GM13977 (cell line): ENCODE results near the gene DAAM1.

ENCODE experiments used
- DNase-seq: peaks from one replicate; pipeline ENCODE4 v3.0.0; 2012; ENCODE audit warnings: low spot score
- in situ Hi-C: fragments of 300-500 bp; cut with MboI; formaldehyde crosslinking; loops from one replicate; pipeline ENCODE4 v1.12.0; 2022; ENCODE audit warnings: low sequenced_read_pairs, low pct_unique_long_range_greater_than_20kb, mixed read lengths, inconsistent platforms; ENCODE audit not compliant: unreplicated experiment
- TF ChIP-seq, protein P1 (sequence below): IDR thresholded peaks from 2 replicates; pipeline ENCODE4 v1.5.1; 2012; ENCODE audit warnings: mild to moderate bottlenecking, control low read depth; ENCODE audit not compliant: insufficient read depth; ENCODE audit errors: extremely low read depth, missing control alignments

DAAM1 gene

DNA sequence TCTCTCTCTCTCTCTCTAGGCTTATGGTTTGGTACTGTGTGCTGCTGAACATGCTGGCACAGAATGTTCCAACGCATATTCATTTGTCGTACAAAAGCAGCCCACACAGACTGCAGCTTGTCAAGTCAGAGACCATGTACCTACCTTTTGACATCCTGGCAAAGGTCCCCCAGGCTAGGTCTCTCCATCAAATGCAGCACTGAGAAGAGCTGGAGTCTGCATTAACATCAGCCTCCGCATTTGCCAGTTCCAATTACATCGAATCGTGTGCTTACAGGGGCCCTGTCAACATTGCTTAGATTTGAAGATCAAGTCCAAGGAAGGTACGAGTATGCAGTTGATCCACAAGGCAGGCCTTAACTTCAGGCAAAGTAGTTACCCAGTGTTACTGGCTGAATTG is 228.8 kb downstream of the DAAM1 start:
- TF ChIP-seq, protein P1, sequence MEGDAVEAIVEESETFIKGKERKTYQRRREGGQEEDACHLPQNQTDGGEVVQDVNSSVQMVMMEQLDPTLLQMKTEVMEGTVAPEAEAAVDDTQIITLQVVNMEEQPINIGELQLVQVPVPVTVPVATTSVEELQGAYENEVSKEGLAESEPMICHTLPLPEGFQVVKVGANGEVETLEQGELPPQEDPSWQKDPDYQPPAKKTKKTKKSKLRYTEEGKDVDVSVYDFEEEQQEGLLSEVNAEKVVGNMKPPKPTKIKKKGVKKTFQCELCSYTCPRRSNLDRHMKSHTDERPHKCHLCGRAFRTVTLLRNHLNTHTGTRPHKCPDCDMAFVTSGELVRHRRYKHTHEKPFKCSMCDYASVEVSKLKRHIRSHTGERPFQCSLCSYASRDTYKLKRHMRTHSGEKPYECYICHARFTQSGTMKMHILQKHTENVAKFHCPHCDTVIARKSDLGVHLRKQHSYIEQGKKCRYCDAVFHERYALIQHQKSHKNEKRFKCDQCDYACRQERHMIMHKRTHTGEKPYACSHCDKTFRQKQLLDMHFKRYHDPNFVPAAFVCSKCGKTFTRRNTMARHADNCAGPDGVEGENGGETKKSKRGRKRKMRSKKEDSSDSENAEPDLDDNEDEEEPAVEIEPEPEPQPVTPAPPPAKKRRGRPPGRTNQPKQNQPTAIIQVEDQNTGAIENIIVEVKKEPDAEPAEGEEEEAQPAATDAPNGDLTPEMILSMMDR: no peak
- in situ Hi-C loops: no loop called here
- no peak for DNase-seq

DNA sequence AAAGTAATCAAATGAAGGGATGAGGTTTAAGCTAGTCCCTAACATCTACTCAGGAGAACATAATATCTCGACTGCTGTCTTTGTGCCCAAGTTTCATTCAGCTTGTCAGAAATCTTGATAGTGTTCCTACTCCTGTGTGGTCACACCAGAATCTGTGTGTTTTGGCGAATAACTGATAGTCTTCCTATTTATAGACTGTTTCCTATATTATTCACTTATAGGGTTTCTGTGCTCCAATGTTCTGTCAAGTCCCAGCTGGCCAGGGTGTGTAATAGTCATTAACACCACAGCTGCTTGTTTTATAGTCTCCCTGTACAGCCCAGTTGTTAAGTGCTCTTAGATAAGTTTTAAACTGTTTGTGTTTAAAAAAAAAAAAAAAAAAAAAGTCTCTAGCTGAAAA is 230.8 kb downstream of the DAAM1 start:
- in situ Hi-C loops: no loop called here

More for the DNA sequence above, 230.8 kb downstream of the DAAM1 start:
- TF ChIP-seq, protein P1: no peak
- DNase-seq: no peak
